Adipocyte (in vitro differentiated cells): ENCODE measurements around the gene CFLAR.
A peak's percentile ranks its signal among the peaks of the same experiment; 100 is the strongest.

ENCODE experiments used
- DNase-seq: peaks from one replicate; pipeline ENCODE4 v3.0.0-alpha.2; 2015; ENCODE audit warnings: low read depth
- H3K27me3 ChIP-seq: replicated peaks from 2 replicates; pipeline ENCODE4 v1.7.0; 2013; ENCODE audit warnings: mild to moderate bottlenecking, low read length, moderate library complexity; ENCODE audit not compliant: control insufficient read depth, insufficient read depth
- H3K36me3 ChIP-seq: 2 replicates; pipeline ENCODE4 v1.7.0; 2013; ENCODE audit warnings: low read length, mild to moderate bottlenecking, moderate library complexity; ENCODE audit not compliant: control insufficient read depth, insufficient read depth, severe bottlenecking
- H3K4me1 ChIP-seq: 2 replicates; pipeline ENCODE4 v1.7.0; 2013; ENCODE audit warnings: mild to moderate bottlenecking, low read length, moderate library complexity; ENCODE audit not compliant: control insufficient read depth, insufficient read depth
- H3K4me3 ChIP-seq: 2 replicates; pipeline ENCODE4 v1.7.0; 2013; ENCODE audit warnings: mild to moderate bottlenecking, low read length, moderate library complexity
- H3K9ac ChIP-seq: 2 replicates; pipeline ENCODE4 v1.7.0; 2013; ENCODE audit warnings: mild to moderate bottlenecking, low read length, moderate library complexity
- H3K9me3 ChIP-seq: 2 replicates; pipeline ENCODE4 v1.7.0; 2013; ENCODE audit warnings: mild to moderate bottlenecking, low read length, moderate library complexity; ENCODE audit not compliant: control insufficient read depth

Gene CFLAR

DNA sequence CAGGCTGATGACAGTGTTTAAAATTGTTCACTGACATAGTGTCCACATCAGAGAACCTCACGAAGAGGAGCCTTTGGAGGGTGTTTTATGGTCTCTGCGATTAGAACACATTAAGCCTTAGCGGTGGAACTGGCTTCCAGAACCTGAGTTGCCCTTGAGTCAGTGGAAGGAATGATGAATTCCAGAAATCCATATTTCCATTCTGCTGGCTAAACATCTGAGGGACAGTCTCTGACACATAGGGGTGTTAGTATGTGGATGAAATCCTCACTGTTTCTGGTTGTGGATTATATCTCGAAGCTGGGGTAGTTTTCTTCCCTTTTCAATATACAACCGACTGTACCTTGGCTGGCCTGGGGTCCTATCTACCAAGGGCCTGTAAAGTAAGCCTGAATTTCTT lies 71.0 kb downstream of the CFLAR start:
- Histone ChIP-seq H3K4me1 (peaks cover 11% of the 10 kb centered on the region), H3K36me3 (no peaks in the 10 kb centered on the region), H3K9ac (no peak overlapping the region), H3K9me3 (no peaks in the 10 kb centered on the region), H3K4me3 (no peak overlapping the region), H3K27me3 (no peaks in the 10 kb centered on the region)
- no peak for DNase-seq

DNA sequence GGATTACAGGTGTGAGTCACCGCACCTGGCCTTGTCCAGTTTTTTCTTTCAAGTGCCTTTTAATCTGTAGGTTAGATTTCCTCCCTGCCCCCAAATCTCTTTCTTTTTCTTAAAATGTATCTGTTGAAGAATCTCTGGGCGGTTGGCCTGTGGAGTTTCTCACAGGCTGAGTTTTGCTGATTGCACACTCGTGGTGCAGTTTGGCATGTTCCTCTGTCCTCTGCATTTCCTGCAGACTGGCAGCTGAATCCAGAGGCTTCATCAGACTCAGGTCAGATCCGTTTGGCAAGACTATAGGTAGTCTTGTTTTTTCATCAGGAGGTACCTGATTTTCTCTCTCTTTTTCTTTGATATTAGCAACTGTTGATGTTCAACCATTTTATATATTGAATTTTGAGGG lies 72.5 kb downstream of the CFLAR start:
- no peak for DNase-seq
- Histone ChIP-seq H3K4me3 (no peak overlapping the region), H3K36me3 (no peaks in the 10 kb centered on the region), H3K4me1 (peaks cover 11% of the 10 kb centered on the region), H3K9ac (no peak overlapping the region), H3K9me3 (no peaks in the 10 kb centered on the region), H3K27me3 (no peaks in the 10 kb centered on the region)

DNA sequence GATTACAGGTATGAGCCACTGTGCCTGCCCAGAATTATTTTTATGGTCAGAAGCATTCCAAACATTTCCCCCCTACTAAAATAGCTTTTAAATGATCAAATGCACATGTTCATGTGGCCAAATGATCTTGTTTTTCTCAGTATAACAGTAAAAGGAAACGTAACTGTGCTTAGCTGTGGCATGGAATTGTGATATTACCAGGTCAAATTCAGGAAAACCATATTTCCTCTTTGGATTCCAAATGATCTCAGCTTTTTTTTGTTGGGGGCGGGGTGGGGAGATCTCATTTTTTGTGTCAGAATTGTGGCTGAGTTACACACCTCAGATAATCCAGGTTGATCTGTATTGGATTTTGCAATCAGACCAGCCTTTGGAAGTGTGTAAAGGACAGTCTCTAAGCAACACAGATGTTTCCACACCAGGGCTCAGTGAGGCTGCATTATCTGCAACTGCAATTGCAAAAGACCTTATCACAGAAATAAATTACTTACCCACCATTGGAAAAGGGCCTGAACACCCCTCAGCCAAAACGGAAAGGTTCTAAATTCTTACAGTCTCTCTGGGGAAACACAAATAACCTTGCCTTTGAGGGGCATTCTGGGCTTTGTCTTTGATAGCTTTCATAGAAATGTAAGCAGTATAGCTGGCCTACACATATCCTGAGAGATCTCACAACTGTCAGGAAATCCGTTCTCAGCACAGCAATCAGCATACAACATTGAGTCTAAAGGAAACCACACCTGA lies 75.3 kb downstream of the CFLAR start:
- peaks cover 8% of the 10 kb centered on the region for H3K36me3 ChIP-seq
- H3K9me3 ChIP-seq: no peaks in the 10 kb centered on the region
- no peak overlapping the region for H3K9ac ChIP-seq
- H3K27me3 ChIP-seq: no peaks in the 10 kb centered on the region
- peak; percentile 61 for DNase-seq
- H3K4me1 ChIP-seq: peaks cover 8% of the 10 kb centered on the region
- H3K4me3 ChIP-seq: no peak overlapping the region

DNA sequence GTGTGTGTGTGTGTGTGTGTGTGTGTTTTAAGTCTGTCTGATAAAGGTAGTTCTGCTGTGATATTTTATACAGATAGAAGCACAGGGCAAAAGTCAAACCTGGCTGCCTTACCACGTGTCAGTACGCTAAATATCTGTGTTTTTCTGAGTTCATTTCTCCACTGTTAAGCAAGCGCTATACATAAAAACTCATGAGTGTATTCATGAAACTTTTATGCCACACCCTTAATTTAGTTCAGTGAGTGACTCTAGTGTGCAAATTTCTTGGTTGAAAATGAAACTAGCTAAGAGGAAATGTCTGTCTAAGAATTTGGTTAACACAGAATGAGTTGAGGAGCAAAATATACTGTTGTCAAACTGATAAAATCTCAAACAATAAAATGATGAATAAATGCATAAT lies 78.1 kb downstream of the CFLAR start:
- no peak overlapping the region for H3K4me3 ChIP-seq
- no peak for DNase-seq
- no peaks in the 10 kb centered on the region for H3K9me3 ChIP-seq
- no peaks in the 10 kb centered on the region for H3K27me3 ChIP-seq
- peaks cover 8% of the 10 kb centered on the region for H3K4me1 ChIP-seq
- H3K36me3 ChIP-seq: peaks cover 11% of the 10 kb centered on the region
- H3K9ac ChIP-seq: no peak overlapping the region

DNA sequence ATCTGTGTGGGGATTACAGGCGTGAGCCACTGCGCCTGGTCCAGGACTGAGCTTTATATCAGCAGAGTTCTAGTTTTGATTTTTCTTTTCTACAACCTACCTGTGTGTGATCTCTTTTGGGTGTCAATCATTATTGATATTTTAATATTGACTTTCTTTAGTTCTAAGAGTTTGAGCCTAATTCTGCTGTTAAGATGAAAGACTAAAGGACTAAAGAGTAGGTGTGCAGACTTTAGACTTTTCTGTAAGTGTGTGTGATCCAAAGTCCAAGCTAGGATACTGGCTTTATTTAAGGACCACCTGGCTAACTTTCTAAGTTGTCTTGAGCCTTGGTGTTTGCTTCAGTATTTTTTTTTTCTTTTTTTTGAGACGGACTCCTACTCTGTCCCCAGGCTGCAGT lies 79.4 kb downstream of the CFLAR start:
- H3K27me3 ChIP-seq: no peaks in the 10 kb centered on the region
- peaks cover 8% of the 10 kb centered on the region for H3K4me1 ChIP-seq
- no peak overlapping the region for H3K9ac ChIP-seq
- peaks cover 12% of the 10 kb centered on the region for H3K36me3 ChIP-seq
- H3K9me3 ChIP-seq: no peaks in the 10 kb centered on the region
- DNase-seq: no peak
- H3K4me3 ChIP-seq: no peak overlapping the region

DNA sequence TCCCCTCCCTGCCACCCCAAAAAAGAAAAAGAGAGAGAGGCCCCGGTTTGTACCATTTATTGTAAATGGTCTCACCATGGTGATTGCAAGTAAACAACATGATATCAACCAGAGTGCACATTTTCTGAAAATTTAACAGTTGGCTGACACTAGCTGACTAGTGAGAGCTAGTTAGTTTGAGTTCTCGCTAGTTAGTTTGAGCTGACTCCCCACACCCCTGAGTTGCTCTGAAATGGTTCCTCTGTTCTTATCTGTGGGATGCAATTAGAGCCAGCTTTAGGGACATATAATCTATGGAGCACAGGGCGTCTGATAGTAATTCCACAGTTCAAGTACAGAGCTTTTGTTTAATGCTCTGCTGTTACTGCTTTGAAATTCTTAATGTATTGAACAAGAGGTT lies 80.0 kb downstream of the CFLAR start:
- no peak for DNase-seq
- no peak overlapping the region for H3K9ac ChIP-seq
- no peak overlapping the region for H3K4me3 ChIP-seq
- H3K4me1 ChIP-seq: peaks cover 8% of the 10 kb centered on the region
- no peaks in the 10 kb centered on the region for H3K27me3 ChIP-seq
- peaks cover 12% of the 10 kb centered on the region for H3K36me3 ChIP-seq
- H3K9me3 ChIP-seq: no peaks in the 10 kb centered on the region

DNA sequence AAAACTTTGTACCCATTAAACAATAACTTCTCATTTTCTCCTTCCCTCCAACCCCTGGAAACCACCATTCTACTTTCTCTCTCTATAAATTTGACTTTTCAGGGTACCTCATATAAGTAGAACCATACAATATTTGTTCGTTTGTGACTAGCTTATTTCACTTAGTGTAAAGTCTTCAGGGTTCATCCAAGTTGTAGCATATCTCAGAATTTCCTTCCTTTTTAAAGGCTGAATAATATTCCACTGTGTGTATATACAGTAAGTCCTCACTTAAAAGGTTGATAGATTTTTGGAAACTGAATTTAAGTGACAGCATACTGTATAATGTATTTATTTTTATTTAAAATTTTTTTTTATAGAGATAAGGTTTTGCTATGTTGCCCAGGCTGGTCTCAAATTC lies 80.8 kb downstream of the CFLAR start:
- H3K4me3 ChIP-seq: no peak overlapping the region
- H3K4me1 ChIP-seq: no peaks in the 10 kb centered on the region
- peaks cover 12% of the 10 kb centered on the region for H3K36me3 ChIP-seq
- DNase-seq: no peak
- H3K9me3 ChIP-seq: no peaks in the 10 kb centered on the region
- no peak overlapping the region for H3K9ac ChIP-seq
- no peaks in the 10 kb centered on the region for H3K27me3 ChIP-seq

DNA sequence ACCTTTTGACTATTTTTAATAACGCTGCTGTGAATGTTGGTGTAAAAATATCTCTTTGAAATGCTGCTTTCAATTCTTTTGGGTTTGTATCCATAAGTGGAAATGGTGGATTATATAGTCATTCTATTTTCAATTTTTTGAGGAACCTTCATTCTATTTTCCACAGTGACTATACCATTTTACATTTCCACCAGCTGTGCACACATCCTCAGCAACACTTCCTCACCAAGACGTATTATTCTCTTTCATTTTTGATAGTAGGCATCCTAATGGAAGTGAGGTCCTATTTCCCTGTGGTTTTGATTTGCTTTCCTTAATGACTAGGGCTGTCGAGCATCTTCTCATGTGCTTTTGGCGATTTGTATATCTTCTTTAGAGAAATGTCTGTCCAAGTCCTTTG lies 81.8 kb downstream of the CFLAR start:
- DNase-seq: no peak
- Histone ChIP-seq H3K4me1 (no peaks in the 10 kb centered on the region), H3K27me3 (no peaks in the 10 kb centered on the region), H3K9me3 (no peaks in the 10 kb centered on the region), H3K4me3 (no peak overlapping the region), H3K36me3 (peaks cover 12% of the 10 kb centered on the region), H3K9ac (no peak overlapping the region)

DNA sequence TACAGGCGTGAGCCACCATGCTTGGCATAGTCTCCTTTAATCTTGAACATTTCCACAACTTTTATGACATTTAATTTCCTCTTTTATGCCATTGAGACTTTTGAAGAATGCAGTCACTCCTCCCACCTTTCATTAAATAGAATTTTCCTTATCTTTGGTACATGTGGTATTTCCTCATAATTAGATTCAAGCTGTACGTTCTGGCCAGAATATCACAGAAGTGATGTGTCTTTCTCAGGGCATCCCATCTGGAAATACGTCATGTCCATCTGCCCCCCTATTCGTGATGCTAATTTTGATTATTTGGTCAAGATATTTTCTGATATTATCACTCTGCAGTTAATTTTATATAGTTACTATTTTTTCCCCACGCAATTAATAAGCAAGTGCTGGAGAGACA lies 83.9 kb downstream of the CFLAR start:
- H3K27me3 ChIP-seq: no peaks in the 10 kb centered on the region
- H3K9me3 ChIP-seq: no peaks in the 10 kb centered on the region
- no peak overlapping the region for H3K4me3 ChIP-seq
- H3K4me1 ChIP-seq: peaks cover 14% of the 10 kb centered on the region
- DNase-seq: no peak
- peaks cover 8% of the 10 kb centered on the region for H3K36me3 ChIP-seq
- H3K9ac ChIP-seq: no peak overlapping the region

DNA sequence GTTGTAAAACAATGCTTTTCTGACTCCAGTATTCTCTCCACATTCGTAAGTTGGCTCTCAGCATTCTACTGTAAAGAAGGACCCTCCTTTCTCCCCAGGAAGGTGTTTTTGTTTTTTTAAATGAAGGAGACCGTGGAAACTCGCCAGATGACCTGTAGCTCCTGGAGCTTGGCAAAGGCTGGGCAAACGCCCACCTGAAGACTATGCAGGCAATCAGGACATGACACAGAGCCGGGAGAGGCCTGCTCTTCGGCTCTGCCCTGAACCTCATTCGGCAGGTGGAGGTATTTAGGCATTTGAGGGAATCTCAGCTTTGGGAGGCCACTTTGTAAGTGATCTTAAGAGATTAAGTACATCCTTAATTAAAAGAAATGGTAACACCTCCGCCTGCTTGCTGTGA lies 84.4 kb downstream of the CFLAR start:
- Histone ChIP-seq H3K9me3 (no peaks in the 10 kb centered on the region), H3K36me3 (peaks cover 8% of the 10 kb centered on the region), H3K9ac (no peak overlapping the region), H3K27me3 (no peaks in the 10 kb centered on the region), H3K4me3 (no peak overlapping the region), H3K4me1 (peaks cover 17% of the 10 kb centered on the region)
- no peak for DNase-seq

DNA sequence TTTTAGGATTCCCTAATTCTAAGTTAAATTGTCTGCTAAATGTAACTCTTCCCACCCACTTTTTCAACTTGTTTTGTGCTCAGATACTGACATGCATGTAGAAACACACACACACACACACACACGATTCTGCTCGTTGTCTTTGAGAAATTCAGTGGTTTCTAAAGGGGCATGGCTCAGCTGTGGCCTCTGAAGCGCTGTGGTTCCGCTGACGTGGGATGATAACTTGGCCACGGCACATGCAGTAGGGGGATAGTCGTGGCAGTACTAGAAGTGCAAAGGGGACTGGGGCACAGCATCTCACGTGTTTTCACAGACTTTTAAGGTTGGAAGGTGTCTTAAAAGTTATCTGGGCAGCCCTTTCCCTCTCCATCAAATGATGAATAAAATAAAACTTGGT lies 85.4 kb downstream of the CFLAR start:
- H3K27me3 ChIP-seq: no peaks in the 10 kb centered on the region
- no peak for DNase-seq
- H3K4me1 ChIP-seq: peaks cover 21% of the 10 kb centered on the region
- no peak overlapping the region for H3K9ac ChIP-seq
- H3K4me3 ChIP-seq: no peak overlapping the region
- H3K36me3 ChIP-seq: peaks cover 4% of the 10 kb centered on the region
- H3K9me3 ChIP-seq: no peaks in the 10 kb centered on the region
